Naive thymus-derived CD4-positive, alpha-beta T cell (primary cell): ENCODE data around the gene POU6F2. TPM values are rescaled to one million over a fixed set of nuclear protein-coding genes. Genes with fewer than 3 reads are reported as not detected.
A peak's percentile ranks its signal among the peaks of the same experiment; 100 is the strongest.

ENCODE experiments used
- ATAC-seq: fragments of 150-1000 bp; cut with Tn5 transposase; 2 replicates; pipeline ENCODE4 v1.10.0; 2021; ENCODE audit warnings: mild to moderate bottlenecking, moderate library complexity
- CTCF ChIA-PET: fragments of 350-600 bp; sonication (Branson Sonifier 250); formaldehyde crosslinking; loops from one replicate; lab custom pipeline; 2021; ENCODE audit warnings: antibody characterized with exemption; lab: Charles Lee
- POLR2A ChIA-PET: fragments of 350-600 bp; sonication (Branson Sonifier 250); formaldehyde crosslinking; loops from one replicate; lab custom pipeline; 2021; ENCODE audit warnings: antibody characterized with exemption, inconsistent platforms; lab: Charles Lee
- DNase-seq, 9 donors: peaks; one replicate each; pipeline versions ENCODE4 v3.0.0 to v3.0.0-alpha.2; 2020 to 2022; ENCODE audit warnings: mixed read lengths in 1 of 9
- H3K27ac ChIP-seq: one replicate; pipeline ENCODE4 v1.7.0; 2013; ENCODE audit warnings: mild to moderate bottlenecking, low read depth, low read length, moderate library complexity
- H3K27me3 ChIP-seq, 2 donors: one replicate each; pipeline ENCODE4 v1.7.0; 2013; ENCODE audit warnings: low read length in 2 of 2, mild to moderate bottlenecking in 2 of 2, moderate library complexity in 2 of 2; ENCODE audit not compliant: control insufficient read depth in 2 of 2, insufficient read depth in 2 of 2
- H3K36me3 ChIP-seq, 3 experiments: 1 replicate in 2 of 3; 2 replicates in 1 of 3; pipeline ENCODE4 v1.7.0; 2013; ENCODE audit warnings: low read length in 3 of 3, mild to moderate bottlenecking in 3 of 3, moderate library complexity in 1 of 3; ENCODE audit not compliant: insufficient read depth in 3 of 3, control insufficient read depth in 2 of 3
- H3K4me1 ChIP-seq, 2 donors: one replicate each; pipeline ENCODE4 v1.7.0; 2013; ENCODE audit warnings: low read length in 2 of 2, mild to moderate bottlenecking in 2 of 2, moderate library complexity in 1 of 2; ENCODE audit not compliant: control insufficient read depth in 2 of 2, insufficient read depth in 2 of 2
- H3K4me3 ChIP-seq: 2 replicates; pipeline ENCODE4 v1.7.0; 2013; ENCODE audit warnings: mild to moderate bottlenecking, low read length
- H3K9me3 ChIP-seq, 3 experiments: 1 replicate in 2 of 3; 2 replicates in 1 of 3; pipeline ENCODE4 v1.7.0; 2013; ENCODE audit warnings: low read length in 3 of 3; ENCODE audit not compliant: control insufficient read depth in 2 of 3
- H3K27ac Mint-ChIP-seq, 9 donors: one replicate each; pipeline ENCODE4 v1.8.0; 2020 to 2022; ENCODE audit warnings: mixed read lengths in 9 of 9, mild to moderate bottlenecking in 8 of 9, moderate library complexity in 5 of 9, inconsistent platforms in 2 of 9
- H3K27me3 Mint-ChIP-seq, 5 donors: one replicate each; pipeline ENCODE4 v1.8.0; 2021 to 2022; ENCODE audit warnings: mixed read lengths in 5 of 5, mild to moderate bottlenecking in 1 of 5
- H3K36me3 Mint-ChIP-seq, 5 donors: one replicate each; pipeline ENCODE4 v1.8.0; 2020 to 2022; ENCODE audit warnings: mixed read lengths in 5 of 5, mild to moderate bottlenecking in 3 of 5, inconsistent platforms in 1 of 5
- H3K4me1 Mint-ChIP-seq, 7 donors: one replicate each; pipeline ENCODE4 v1.8.0; 2020 to 2022; ENCODE audit warnings: mixed read lengths in 7 of 7, mild to moderate bottlenecking in 3 of 7, inconsistent platforms in 1 of 7
- H3K4me3 Mint-ChIP-seq, 10 donors: one replicate each; pipeline ENCODE4 v1.8.0; 2020 to 2022; ENCODE audit warnings: mild to moderate bottlenecking in 10 of 10, mixed read lengths in 10 of 10, moderate library complexity in 6 of 10, inconsistent platforms in 2 of 10
- H3K9me3 Mint-ChIP-seq, 11 donors: one replicate each; pipeline ENCODE4 v1.8.0; 2020 to 2022; ENCODE audit warnings: mixed read lengths in 11 of 11, mild to moderate bottlenecking in 4 of 11, inconsistent platforms in 1 of 11, moderate library complexity in 1 of 11
- intact Hi-C, 2 donors: fragments of 100-400 bp; cut with micrococcal nuclease; formaldehyde crosslinking; loops; one replicate each; pipeline ENCODE4 v1.15.1; 2023
- polyA plus RNA-seq, 2 donors: library from polyadenylated mRNA; unstranded; fragments of 300-500 nt; fragmentation: Illumina TruSeq; gene quantifications; one replicate each; pipeline ENCODE4 v1.2.3, GENCODE V29; 2021
- total RNA-seq, 6 experiments: library from RNA in 5 of 6; stranded (reverse) in 5 of 6; gene quantifications; 1 replicate in 5 of 6; 2 replicates in 1 of 6; pipeline ENCODE4 v1.2.3 and lab custom pipeline; 2021 to 2026

Gene POU6F2
- total and polyA plus RNA-seq, 7 experiments from 2014 or later, result 0.24 TPM; not detected in 6

DNA sequence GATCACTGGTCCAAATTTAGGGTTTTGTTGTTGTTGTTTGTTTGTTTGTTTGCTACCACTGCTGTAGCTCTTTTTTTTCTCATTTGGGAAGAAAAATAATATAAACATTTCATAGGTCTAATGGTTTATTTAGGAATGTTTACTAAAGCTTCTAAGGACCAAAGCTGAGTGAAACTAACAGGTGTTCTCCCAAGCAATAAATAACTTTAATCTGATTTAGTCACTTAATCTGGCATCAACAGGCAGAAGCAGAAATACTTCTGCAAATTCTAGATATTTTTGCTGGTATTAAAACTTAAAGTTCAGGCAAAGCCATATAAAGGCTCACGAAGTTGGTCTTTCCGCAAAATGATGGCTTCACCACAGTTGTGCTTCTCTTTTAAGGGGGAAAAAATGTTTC is 444.0 kb downstream of the POU6F2 start:
- Histone ChIP-seq H3K9me3 (no peaks in the 10 kb centered on the region), H3K36me3 (no peaks in the 10 kb centered on the region), H3K4me1 (no peaks in the 10 kb centered on the region), H3K27ac (no peak overlapping the region), H3K4me3 (no peak overlapping the region), H3K27me3 (peaks cover 0 to 2% of the 10 kb centered on the region in 2 donors)
- POLR2A ChIA-PET, result no interaction called here
- Mint-ChIP-seq H3K9me3 (peaks cover 0 to 2% (median 0%) of the 10 kb centered on the region in 11 donors), H3K27me3 (peaks cover 18 to 39% (median 24%) of the 10 kb centered on the region in 5 donors), H3K4me1 (no peaks in the 10 kb centered on the region), H3K4me3 (no peak overlapping the region), H3K27ac (no peak overlapping the region), H3K36me3 (no peaks in the 10 kb centered on the region)
- ATAC-seq (no peak), DNase-seq (no peak)
- intact Hi-C loops, result no loop called here
- CTCF ChIA-PET, result no interaction called here

DNA sequence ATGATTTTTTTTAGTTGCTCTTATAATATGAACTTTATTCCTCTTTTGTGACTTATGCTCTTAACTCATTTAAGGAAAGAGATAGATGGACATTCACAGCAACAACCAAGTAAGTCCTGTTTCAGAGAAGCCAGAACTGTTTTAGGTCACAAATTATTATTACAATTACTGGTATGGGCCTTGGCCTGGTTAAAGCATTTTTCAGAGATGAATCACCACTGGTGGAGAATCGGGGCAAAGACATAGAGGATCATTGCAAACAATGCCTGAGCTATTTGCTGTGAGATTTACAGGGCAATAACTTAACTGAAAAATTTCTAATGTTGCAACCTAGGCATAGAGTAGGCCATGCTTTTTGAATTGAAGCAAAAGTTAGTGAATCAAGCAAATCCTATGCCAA is 450.5 kb downstream of the POU6F2 start:
- Histone ChIP-seq H3K36me3 (no peaks in the 10 kb centered on the region), H3K27ac (no peak overlapping the region), H3K9me3 (no peaks in the 10 kb centered on the region), H3K4me1 (no peaks in the 10 kb centered on the region), H3K4me3 (no peak overlapping the region), H3K27me3 (no peaks in the 10 kb centered on the region)
- H3K4me3 Mint-ChIP-seq, result no peak overlapping the region
- H3K27ac Mint-ChIP-seq, result no peak overlapping the region
- DNase-seq (no peak), ATAC-seq (no peak)
- no peaks in the 10 kb centered on the region for H3K4me1 Mint-ChIP-seq
- no peaks in the 10 kb centered on the region for H3K36me3 Mint-ChIP-seq
- CTCF ChIA-PET, result no interaction called here
- intact Hi-C loops, result no loop called here
- POLR2A ChIA-PET, result no interaction called here
- H3K9me3 Mint-ChIP-seq, result no peaks in the 10 kb centered on the region
- H3K27me3 Mint-ChIP-seq, result peaks cover 0 to 14% (median 7%) of the 10 kb centered on the region in 5 donors

DNA sequence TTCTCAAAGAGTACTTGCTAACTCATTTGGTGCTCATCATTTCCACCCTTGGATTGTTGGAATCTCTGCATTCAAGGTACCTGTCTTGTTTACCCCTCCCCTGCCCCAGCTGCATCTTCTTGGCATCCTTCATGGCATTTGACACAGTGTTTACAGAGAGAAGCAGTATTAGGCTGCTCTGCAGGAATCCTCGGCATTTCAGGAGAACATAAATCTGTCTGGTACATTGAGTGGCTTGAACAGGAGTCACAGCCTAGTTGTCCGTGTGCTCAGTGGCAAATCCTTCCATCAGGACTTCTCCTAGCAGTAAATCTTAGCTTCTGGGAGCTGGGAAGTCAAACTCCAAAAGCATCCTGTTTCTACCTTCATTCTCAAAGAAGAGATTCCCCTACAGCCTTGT is 451.7 kb downstream of the POU6F2 start:
- no peaks in the 10 kb centered on the region for H3K4me1 ChIP-seq
- H3K36me3 ChIP-seq, result no peaks in the 10 kb centered on the region
- POLR2A ChIA-PET, result no interaction called here
- H3K9me3 Mint-ChIP-seq, result no peaks in the 10 kb centered on the region
- H3K4me3 ChIP-seq, result no peak overlapping the region
- no peak overlapping the region for H3K4me3 Mint-ChIP-seq
- H3K27ac Mint-ChIP-seq, result no peak overlapping the region
- CTCF ChIA-PET, result no interaction called here
- intact Hi-C loops, result no loop called here
- H3K9me3 ChIP-seq, result no peaks in the 10 kb centered on the region
- H3K4me1 Mint-ChIP-seq, result peaks cover 0 to 1% (median 0%) of the 10 kb centered on the region in 7 donors
- no peaks in the 10 kb centered on the region for H3K36me3 Mint-ChIP-seq
- DNase-seq, result no peak
- peaks cover 0 to 14% (median 7%) of the 10 kb centered on the region in 5 donors for H3K27me3 Mint-ChIP-seq
- no peaks in the 10 kb centered on the region for H3K27me3 ChIP-seq
- H3K27ac ChIP-seq, result no peak overlapping the region
- no peak for ATAC-seq

DNA sequence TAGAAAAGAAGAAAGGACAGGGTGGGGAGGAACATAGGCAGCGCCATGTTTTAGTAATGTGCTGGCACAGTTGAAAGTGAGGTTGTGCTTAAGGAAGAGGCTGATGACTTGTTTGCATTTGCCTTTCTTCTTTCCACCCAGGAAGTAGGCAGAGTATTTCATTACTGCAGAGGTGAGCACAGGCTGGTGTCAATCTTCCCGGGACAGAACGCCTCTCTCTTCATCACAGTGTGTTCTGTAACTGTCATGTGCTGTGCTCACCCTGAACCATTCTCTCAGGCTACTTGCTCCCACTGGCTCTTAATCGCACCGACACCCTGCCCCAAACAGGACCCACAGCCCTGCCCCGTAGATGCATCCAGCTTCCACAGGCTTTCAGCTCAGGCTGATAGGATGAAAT is 452.7 kb downstream of the POU6F2 start:
- DNase-seq (no peak), ATAC-seq (no peak)
- Mint-ChIP-seq H3K27ac (peak overlapping the region in 1 of 9 donors; percentile 9), H3K36me3 (no peaks in the 10 kb centered on the region), H3K4me3 (no peak overlapping the region), H3K9me3 (no peaks in the 10 kb centered on the region), H3K27me3 (peaks cover 0 to 14% (median 7%) of the 10 kb centered on the region in 5 donors), H3K4me1 (peaks cover 0 to 1% (median 0%) of the 10 kb centered on the region in 7 donors)
- intact Hi-C loops, result no loop called here
- Histone ChIP-seq H3K27me3 (no peaks in the 10 kb centered on the region), H3K36me3 (no peaks in the 10 kb centered on the region), H3K4me3 (no peak overlapping the region), H3K27ac (no peak overlapping the region), H3K4me1 (no peaks in the 10 kb centered on the region), H3K9me3 (no peaks in the 10 kb centered on the region)
- ChIA-PET CTCF (no interaction called here), POLR2A (no interaction called here)

DNA sequence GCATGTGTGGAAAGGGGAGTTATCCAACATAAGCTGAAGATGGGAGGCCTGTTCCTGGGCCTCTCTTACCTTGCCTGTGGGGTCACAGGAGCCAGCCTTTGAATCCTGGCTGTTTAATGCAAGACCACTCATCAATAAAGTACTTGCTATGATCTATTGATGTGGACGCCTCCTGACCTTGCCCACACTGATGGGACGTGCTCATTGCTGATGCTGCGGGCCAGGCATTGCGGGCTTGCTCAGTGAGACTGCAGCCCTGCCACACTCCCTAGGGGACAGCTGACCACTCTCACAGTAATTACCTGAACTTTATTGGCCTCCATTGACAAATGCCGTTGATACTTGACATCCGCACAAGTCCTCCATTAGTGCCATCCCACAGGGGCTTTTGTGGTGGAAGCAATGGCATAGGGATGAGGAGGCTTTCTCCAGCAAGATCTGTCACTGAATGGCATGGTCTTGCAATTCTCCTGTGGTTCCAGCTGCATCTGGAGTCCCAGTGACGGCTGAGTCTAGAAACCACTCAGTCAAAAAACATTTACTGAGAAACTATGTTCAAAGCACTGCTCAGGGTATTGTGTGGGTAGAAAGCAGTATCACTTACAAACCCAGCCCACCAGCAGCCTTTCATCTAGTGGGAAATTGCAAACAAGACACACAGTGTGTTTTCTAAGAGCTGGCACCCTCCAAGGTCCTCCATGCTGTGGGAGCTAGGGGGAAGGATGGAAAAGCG is 453.4 kb downstream of the POU6F2 start:
- Mint-ChIP-seq H3K9me3 (no peaks in the 10 kb centered on the region), H3K4me3 (no peak overlapping the region), H3K27ac (no peak overlapping the region), H3K27me3 (peaks cover 0 to 14% (median 7%) of the 10 kb centered on the region in 5 donors), H3K36me3 (no peaks in the 10 kb centered on the region), H3K4me1 (peaks cover 0 to 1% (median 0%) of the 10 kb centered on the region in 7 donors)
- ATAC-seq (no peak), DNase-seq (no peak)
- POLR2A ChIA-PET, result no interaction called here
- Histone ChIP-seq H3K4me3 (no peak overlapping the region), H3K27me3 (no peaks in the 10 kb centered on the region), H3K9me3 (no peaks in the 10 kb centered on the region), H3K4me1 (no peaks in the 10 kb centered on the region), H3K27ac (no peak overlapping the region), H3K36me3 (no peaks in the 10 kb centered on the region)
- CTCF ChIA-PET, result no interaction called here
- intact Hi-C loops, result no loop called here

DNA sequence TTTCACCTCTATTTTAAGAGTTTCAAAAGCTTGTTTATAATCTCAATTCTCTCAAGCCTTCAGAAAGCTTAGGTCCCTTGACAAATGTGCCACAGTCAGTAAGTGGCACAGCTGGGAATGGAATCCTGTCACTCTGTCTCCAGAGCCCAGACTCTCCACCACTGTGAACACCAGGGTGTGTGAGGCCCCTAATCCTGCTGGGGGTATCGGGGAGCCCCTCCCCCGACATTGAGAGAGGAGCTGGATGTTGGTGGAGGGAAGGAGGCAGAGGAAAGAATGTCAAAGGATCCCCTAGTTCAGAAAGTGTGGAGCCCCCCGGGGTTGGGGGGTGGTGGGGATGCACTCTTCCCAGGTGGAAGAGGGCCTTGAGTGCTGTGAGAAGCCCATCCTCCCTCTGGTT is 454.7 kb downstream of the POU6F2 start:
- Histone ChIP-seq H3K9me3 (no peaks in the 10 kb centered on the region), H3K27me3 (no peaks in the 10 kb centered on the region), H3K36me3 (no peaks in the 10 kb centered on the region), H3K4me1 (no peaks in the 10 kb centered on the region), H3K27ac (no peak overlapping the region), H3K4me3 (no peak overlapping the region)
- Mint-ChIP-seq H3K36me3 (no peaks in the 10 kb centered on the region), H3K4me1 (peaks cover 0 to 1% (median 0%) of the 10 kb centered on the region in 7 donors), H3K9me3 (no peaks in the 10 kb centered on the region), H3K27me3 (peaks cover 0 to 10% (median 4%) of the 10 kb centered on the region in 5 donors), H3K27ac (no peak overlapping the region), H3K4me3 (no peak overlapping the region)
- intact Hi-C loops, result no loop called here
- DNase-seq (no peak), ATAC-seq (no peak)
- ChIA-PET POLR2A (no interaction called here), CTCF (no interaction called here)

DNA sequence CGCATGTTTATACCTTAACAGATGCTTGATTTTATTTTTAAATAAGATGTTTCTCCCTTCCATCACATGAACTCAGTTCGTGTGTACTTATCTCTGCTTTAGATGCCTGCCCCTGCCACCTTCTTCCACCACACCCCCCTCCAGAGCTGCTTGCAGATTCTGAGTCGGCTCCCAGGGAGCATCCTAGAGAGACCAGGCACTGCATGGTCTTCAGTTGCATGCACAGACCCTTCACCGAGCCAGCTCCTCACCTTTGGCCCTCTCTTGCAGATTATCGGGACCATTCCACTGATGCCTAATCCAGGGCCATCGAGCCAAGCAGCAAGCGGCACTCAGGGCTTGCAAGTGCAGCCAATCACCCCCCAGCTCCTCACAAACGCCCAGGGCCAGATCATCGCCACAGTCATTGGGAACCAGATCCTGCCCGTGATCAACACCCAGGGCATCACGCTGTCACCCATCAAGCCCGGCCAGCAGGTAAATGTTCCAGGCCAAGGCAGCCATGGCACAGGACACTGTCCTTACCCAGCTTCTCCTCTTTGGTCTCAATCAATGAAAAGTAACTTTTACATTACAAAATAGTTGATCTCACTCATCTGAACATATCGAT is 455.2 kb downstream of the POU6F2 start:
- intact Hi-C loops, result no loop called here
- Histone ChIP-seq H3K4me3 (no peak overlapping the region), H3K36me3 (no peaks in the 10 kb centered on the region), H3K27me3 (no peaks in the 10 kb centered on the region), H3K27ac (no peak overlapping the region), H3K4me1 (no peaks in the 10 kb centered on the region), H3K9me3 (no peaks in the 10 kb centered on the region)
- ChIA-PET CTCF (no interaction called here), POLR2A (no interaction called here)
- Mint-ChIP-seq H3K9me3 (peaks cover 0 to 1% (median 0%) of the 10 kb centered on the region in 11 donors), H3K4me3 (no peak overlapping the region), H3K4me1 (peaks cover 0 to 1% (median 0%) of the 10 kb centered on the region in 7 donors), H3K27ac (no peak overlapping the region), H3K36me3 (no peaks in the 10 kb centered on the region), H3K27me3 (peaks cover 0 to 10% (median 4%) of the 10 kb centered on the region in 5 donors)
- no peak for DNase-seq
- ATAC-seq, result no peak
